Sigmoid colon (tissue), 7 donors: Measurements from ENCODE around the gene SLC12A3. TPM values are rescaled to one million over a fixed set of nuclear protein-coding genes. Genes with fewer than 3 reads are reported as not detected.

ENCODE experiments used
- DNase-seq: peaks from one replicate; pipeline ENCODE4 v3.0.0-alpha.2; 2019
- H3K27ac ChIP-seq, 4 donors: fragments of 200-600 bp; sonication (generic); one replicate each; pipeline ENCODE4 v1.5.1; 2016 to 2019; ENCODE audit warnings: mild to moderate bottlenecking in 1 of 4
- H3K27me3 ChIP-seq, 3 donors: fragments of 200-600 bp; sonication (generic); one replicate each; pipeline ENCODE4 v1.5.1; 2019; ENCODE audit warnings: mild to moderate bottlenecking in 1 of 3
- H3K36me3 ChIP-seq, 4 donors: fragments of 200-600 bp; sonication (generic); one replicate each; pipeline ENCODE4 v1.5.1; 2016 to 2019
- H3K4me1 ChIP-seq, 4 donors: fragments of 200-600 bp; sonication (generic); one replicate each; pipeline ENCODE4 v1.5.1; 2017 to 2019
- H3K4me3 ChIP-seq, 4 donors: fragments of 200-600 bp; sonication (generic); one replicate each; pipeline ENCODE4 v1.5.1; 2017 to 2019; ENCODE audit warnings: mild to moderate bottlenecking in 2 of 4, moderate library complexity in 1 of 4
- H3K9me3 ChIP-seq, 4 donors: fragments of 200-600 bp in 3 of 4; sonication (generic) in 3 of 4; one replicate each; pipeline versions ENCODE4 v1.5.1 to v1.6.1; 2013 to 2019
- EP300 ChIP-seq, 4 donors: sonication (generic); formaldehyde crosslinking; IDR thresholded peaks; one replicate each; pipeline ENCODE4 v1.6.1; 2017; ENCODE audit warnings: antibody characterized with exemption in 4 of 4
- POLR2A ChIP-seq, 2 donors: fragments of 450-650 bp; IDR thresholded peaks; one replicate each; pipeline ENCODE4 v1.6.1; 2016; ENCODE audit warnings: antibody characterized with exemption in 2 of 2, mild to moderate bottlenecking in 2 of 2, moderate library complexity in 2 of 2
- POLR2AphosphoS5 ChIP-seq, 4 donors: sonication (generic); formaldehyde crosslinking; IDR thresholded peaks; one replicate each; pipeline ENCODE4 v1.6.1; 2017; ENCODE audit warnings: antibody characterized with exemption in 4 of 4
- WGBS, 2 donors: extraction: QIAGEN DNeasy Blood & Tissue Kit; methylation state at CpG; one replicate each; pipeline ENCODE4 v1.1.7; 2013; 5-methylcytosine and 5-hydroxymethylcytosine counted together
- intact Hi-C: fragments of 100-400 bp; cut with DNase I; formaldehyde crosslinking; loops from one replicate; pipeline ENCODE4 v1.15.1; 2023
- polyA plus RNA-seq, 3 donors: library from polyadenylated mRNA; stranded (reverse); fragments of 200-250 nt; gene quantifications; one replicate each; pipeline ENCODE4 v1.2.3, GENCODE V29; 2013
- total RNA-seq, 4 donors: library from RNA; depleted of rRNA; stranded (reverse); fragments of >200 nt; gene quantifications; one replicate each; pipeline ENCODE4 v1.1.0, GENCODE V29; 2016
- TF ChIP-seq, protein P1 (sequence below), 4 experiments: fragments of 450-650 bp in 3 of 4; fragments of 200-600 bp in 1 of 4; IDR thresholded peaks; one replicate each; pipeline ENCODE4 v1.5.1; 2016 to 2019; ENCODE audit warnings: antibody characterized with exemption in 4 of 4, mild to moderate bottlenecking in 3 of 4, moderate library complexity in 2 of 4
- donor health status: healthy with polysubstance abuse.
- donor health status: Bipolar disorder and iron deficiency.
- donor health status: healthy.

SLC12A3 gene
- total and polyA plus RNA-seq, 7 donors, result 0.16 TPM; not detected in 6

DNA sequence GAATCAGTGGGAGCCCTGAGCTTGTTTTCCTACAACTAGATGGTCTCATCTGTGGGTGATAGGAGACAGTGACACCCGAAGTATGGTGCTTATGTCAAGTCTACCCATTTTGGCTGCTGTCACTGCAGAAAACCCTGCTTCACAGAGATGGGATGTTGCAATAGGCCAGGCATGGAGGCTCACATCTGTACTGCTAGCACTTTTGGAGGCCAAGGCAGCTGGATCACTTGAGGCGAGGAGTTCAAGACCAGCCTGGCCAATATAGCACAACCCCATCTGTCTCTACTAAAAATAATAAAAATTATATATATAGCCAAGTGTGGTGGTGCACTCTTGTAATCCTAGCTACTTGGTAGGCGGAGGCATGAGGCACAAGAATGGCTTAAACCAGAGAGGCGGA lies 64.6 kb downstream of the SLC12A3 start:
- Histone ChIP-seq H3K36me3 (no peaks in the 10 kb centered on the region), H3K4me1 (peaks cover 0 to 20% (median 20%) of the 10 kb centered on the region in 4 donors), H3K27ac (no peak overlapping the region), H3K4me3 (no peak overlapping the region), H3K27me3 (no peaks in the 10 kb centered on the region), H3K9me3 (no peaks in the 10 kb centered on the region)
- 90 to 96% methylated on average over 4 of the region's 4 CpGs for WGBS, 2 donors
- no peak for TF ChIP-seq POLR2A (IDR thresholded peaks at IDR 0.05)
- TF ChIP-seq, protein P1, sequence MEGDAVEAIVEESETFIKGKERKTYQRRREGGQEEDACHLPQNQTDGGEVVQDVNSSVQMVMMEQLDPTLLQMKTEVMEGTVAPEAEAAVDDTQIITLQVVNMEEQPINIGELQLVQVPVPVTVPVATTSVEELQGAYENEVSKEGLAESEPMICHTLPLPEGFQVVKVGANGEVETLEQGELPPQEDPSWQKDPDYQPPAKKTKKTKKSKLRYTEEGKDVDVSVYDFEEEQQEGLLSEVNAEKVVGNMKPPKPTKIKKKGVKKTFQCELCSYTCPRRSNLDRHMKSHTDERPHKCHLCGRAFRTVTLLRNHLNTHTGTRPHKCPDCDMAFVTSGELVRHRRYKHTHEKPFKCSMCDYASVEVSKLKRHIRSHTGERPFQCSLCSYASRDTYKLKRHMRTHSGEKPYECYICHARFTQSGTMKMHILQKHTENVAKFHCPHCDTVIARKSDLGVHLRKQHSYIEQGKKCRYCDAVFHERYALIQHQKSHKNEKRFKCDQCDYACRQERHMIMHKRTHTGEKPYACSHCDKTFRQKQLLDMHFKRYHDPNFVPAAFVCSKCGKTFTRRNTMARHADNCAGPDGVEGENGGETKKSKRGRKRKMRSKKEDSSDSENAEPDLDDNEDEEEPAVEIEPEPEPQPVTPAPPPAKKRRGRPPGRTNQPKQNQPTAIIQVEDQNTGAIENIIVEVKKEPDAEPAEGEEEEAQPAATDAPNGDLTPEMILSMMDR (IDR thresholded peaks at IDR 0.05), result no peak
- no peak for TF ChIP-seq POLR2AphosphoS5 (IDR thresholded peaks at IDR 0.05)
- TF ChIP-seq EP300 (IDR thresholded peaks at IDR 0.05), result no peak
- intact Hi-C loops, result loop anchor here (2.0 to 10.0 kb wide), 4 partner anchors 199 to 1195 kb away; partner anchors contain the start of genes CFAP20, MT2A, NUP93 and PSME3IP1
- peak; percentile 40 for DNase-seq

DNA sequence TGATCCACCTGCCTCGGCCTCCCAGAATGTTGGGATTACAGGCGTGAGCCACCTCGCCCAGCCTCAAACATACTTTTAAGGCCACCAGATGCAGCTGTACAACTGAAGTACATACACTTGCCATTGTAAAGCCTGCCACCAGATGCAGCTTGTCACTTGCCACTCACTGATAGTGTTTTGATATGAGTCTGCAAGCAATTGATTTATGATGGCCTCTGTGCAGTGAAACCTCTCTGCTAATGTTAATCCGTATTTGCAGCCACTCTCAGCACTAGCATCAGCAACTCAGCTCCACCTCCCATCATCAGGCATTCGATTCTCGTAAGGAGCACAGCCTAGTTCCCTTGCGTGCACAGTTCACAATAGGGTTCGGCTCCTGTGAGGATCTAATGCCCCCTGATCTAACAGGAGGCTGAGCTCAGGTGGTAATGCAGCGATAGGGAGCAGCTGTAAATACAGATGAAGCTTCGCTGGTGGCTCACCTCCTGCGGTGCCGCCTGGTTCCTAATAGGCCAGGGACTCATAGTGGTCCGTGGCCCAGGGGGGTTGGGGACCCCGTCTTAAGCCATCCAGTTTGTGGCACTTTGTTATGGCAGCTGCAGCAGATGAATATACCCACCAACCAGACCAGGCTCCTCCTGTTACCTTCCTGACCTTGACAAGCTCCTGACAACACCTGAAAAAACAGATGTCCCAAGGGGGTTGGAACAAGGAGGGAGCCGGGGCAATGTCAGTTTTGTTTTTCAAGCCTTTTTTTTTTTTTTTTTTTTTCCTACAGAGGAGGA lies 65.7 kb downstream of the SLC12A3 start:
- Histone ChIP-seq H3K27ac (peak overlapping the region; percentile 98 to 100 (median 100)), H3K4me3 (no peak overlapping the region), H3K36me3 (peaks cover 0 to 8% (median 4%) of the 10 kb centered on the region in 4 donors), H3K9me3 (no peaks in the 10 kb centered on the region), H3K4me1 (peaks cover 0 to 31% (median 30%) of the 10 kb centered on the region in 4 donors), H3K27me3 (no peaks in the 10 kb centered on the region)
- intact Hi-C loops, result loop anchor here (2.0 to 10.0 kb wide), 4 partner anchors 200 to 1194 kb away; partner anchors contain the start of genes CFAP20, MT2A, NUP93 and PSME3IP1
- DNase-seq, result peak; percentile 64
- TF ChIP-seq, protein P1 (IDR thresholded peaks at IDR 0.05), result no peak
- TF ChIP-seq POLR2A (IDR thresholded peaks at IDR 0.05) (no peak), POLR2AphosphoS5 (IDR thresholded peaks at IDR 0.05) (no peak), EP300 (IDR thresholded peaks at IDR 0.05) (no peak)
- WGBS, 2 donors, result 17 to 61% methylated on average over 15 of the region's 15 CpGs

DNA sequence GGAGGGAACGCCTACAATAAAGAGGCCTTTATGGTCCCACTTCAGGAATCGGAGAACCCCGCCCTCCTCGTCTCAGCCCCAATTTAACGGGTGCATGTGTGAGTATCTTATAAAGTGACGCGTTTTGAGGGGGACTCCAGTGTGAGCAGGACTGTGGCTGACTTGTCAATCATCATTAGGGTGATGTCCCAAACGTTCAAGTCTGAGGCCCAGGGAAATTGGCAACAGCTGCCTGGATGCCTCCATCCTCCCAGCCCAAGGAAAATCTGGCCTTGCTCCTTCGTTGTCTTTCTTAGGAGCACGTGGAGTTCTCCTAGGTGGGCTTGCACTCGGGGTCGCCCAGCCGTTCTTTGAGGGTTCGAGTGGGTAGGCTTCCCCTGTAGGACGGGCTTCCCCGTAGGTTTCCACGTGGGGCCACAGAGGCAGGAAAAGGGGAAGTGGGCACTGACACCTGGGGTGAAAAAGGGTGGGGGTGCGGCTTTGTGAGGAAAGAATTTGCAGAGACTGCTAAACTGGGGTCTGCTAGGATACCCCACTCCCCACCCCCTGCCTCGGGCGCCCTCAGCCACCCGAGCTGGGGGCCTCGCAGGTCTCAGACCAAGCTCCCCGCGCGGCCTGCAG lies 66.4 kb downstream of the SLC12A3 start:
- Histone ChIP-seq H3K4me1 (peaks cover 0 to 38% (median 36%) of the 10 kb centered on the region in 4 donors), H3K27ac (peak overlapping the region; percentile 98 to 100 (median 100)), H3K4me3 (peak overlapping the region; percentile 86 to 100 (median 100)), H3K9me3 (no peaks in the 10 kb centered on the region), H3K36me3 (peaks cover 2 to 15% (median 9%) of the 10 kb centered on the region in 4 donors), H3K27me3 (no peaks in the 10 kb centered on the region)
- 4 to 17% methylated on average over 25 of the region's 25 CpGs for WGBS, 2 donors
- intact Hi-C loops, result loop anchor here (2.0 to 10.0 kb wide), 4 partner anchors 201 to 1193 kb away; partner anchors contain the start of genes CFAP20, MT2A, NUP93 and PSME3IP1
- no peak for TF ChIP-seq POLR2A (IDR thresholded peaks at IDR 0.05)
- TF ChIP-seq POLR2AphosphoS5 (IDR thresholded peaks at IDR 0.05), result no peak
- TF ChIP-seq, protein P1 (IDR thresholded peaks at IDR 0.05), result no peak
- TF ChIP-seq EP300 (IDR thresholded peaks at IDR 0.05), result no peak
- no peak for DNase-seq

DNA sequence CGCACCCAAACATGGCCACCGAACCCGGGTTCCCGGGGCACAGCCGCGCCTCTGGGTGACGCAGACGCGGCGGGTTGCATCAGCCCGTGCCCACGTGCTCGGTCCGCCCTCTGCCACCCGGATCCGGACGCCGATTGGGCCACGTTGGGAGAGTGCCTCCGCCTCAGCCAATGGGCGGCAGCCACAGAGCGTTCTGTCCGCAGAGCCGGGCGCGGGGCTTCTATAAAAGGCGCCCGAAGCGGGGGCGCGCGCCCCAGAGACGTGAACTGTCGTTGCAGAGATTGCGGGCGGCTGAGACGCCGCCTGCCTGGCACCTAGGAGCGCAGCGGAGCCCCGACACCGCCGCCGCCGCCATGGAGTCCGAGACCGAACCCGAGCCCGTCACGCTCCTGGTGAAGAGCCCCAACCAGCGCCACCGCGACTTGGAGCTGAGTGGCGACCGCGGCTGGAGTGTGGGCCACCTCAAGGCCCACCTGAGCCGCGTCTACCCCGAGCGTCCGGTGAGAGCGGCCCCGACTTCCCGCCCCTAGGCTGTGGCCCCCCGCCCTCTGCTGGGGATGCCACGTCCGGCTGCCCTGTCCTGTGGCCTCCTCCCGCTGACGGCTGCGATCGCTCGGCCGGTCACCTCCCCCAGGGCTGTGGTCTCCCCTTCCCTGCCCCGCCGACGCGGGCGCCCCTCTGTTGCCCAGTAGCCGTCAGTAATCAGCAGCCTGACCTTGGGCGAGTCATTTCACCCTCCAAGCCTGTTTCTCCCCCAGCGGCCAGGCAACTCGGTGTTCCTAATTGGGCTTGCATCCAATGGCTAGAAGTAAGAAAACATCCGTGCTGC lies 67.1 kb downstream of the SLC12A3 start, which contains the start of gene HERPUD1:
HERPUD1 (plus strand) TSS at position 251 of the 829 bp plus-strand sequence; CDS start at position 354, 103 bp downstream.
- WGBS, 2 donors, result 0% methylated on average over 83 of the region's 83 CpGs
- Histone ChIP-seq H3K4me1 (peaks cover 0 to 42% (median 38%) of the 10 kb centered on the region in 4 donors), H3K27me3 (no peaks in the 10 kb centered on the region), H3K27ac (peak within 1 kb of the TSS; percentile 98 to 100 (median 100)), H3K36me3 (peaks cover 9 to 23% (median 16%) of the 10 kb centered on the region in 4 donors), H3K9me3 (no peaks in the 10 kb centered on the region), H3K4me3 (peak within 1 kb of the TSS; percentile 86 to 100 (median 100))
- TF ChIP-seq POLR2A (IDR thresholded peaks at IDR 0.05) (peak; percentile 80 to 86), POLR2AphosphoS5 (IDR thresholded peaks at IDR 0.05) (peak; percentile 97 to 99 (median 99)), EP300 (IDR thresholded peaks at IDR 0.05) (no peak)
- TF ChIP-seq, protein P1 (IDR thresholded peaks at IDR 0.05), result peak in 1 of 4 experiments; percentile 19
- peak; percentile 99 for DNase-seq
- intact Hi-C loops, result loop anchor here (1.0 to 10.0 kb wide), 5 partner anchors 57 to 1193 kb away; partner anchors contain the start of genes CFAP20, MT2A, NLRC5 and NUP93
